ENCODE results near the gene ZNF71.

The ZNF71 gene

GRCh38 chr19:56601375-56601774, 6.3 kb downstream of the ZNF71 start:
- no peak overlapping the region for H3K4me3 ChIP-seq (ENCODE audit: low read length)
- H3K36me3 ChIP-seq (ENCODE audit: control insufficient read depth, low read length), result peaks cover 18% of the 10 kb centered on the region
- no peaks in the 10 kb centered on the region; the same call in 1 of the 2 replicates for H3K79me2 ChIP-seq (ENCODE audit: control insufficient read depth, low read length)
- TF ChIP-seq CTCF (IDR thresholded peaks at IDR 0.05; ENCODE audit: low read depth, low read length, poor library complexity, severe bottlenecking) (no peak), EZH2phosphoT487 (IDR thresholded peaks at IDR 0.05; ENCODE audit: borderline replicate concordance, low read length) (no peak)
- no peaks in the 10 kb centered on the region for H3K9me2 ChIP-seq (replicated peaks; ENCODE audit: control insufficient read depth, low read length)
- no peaks in the 10 kb centered on the region for H3K4me1 ChIP-seq (ENCODE audit: control insufficient read depth, low read length)
- no peaks in the 10 kb centered on the region for H3F3A ChIP-seq (ENCODE audit: control insufficient read depth, insufficient read depth)
- H3K9me3 ChIP-seq (ENCODE audit: control insufficient read depth, insufficient read depth, low read length), result peaks cover 15% of the 10 kb centered on the region; the same call in 1 of the 2 replicates
- H3K4me2 ChIP-seq (ENCODE audit: low read length), result no peak overlapping the region
- no peaks in the 10 kb centered on the region for H3K27me3 ChIP-seq (ENCODE audit: control insufficient read depth, low read length)
- H3K27ac ChIP-seq (ENCODE audit: low read depth, low read length), result no peak overlapping the region
- H4K20me1 ChIP-seq (ENCODE audit: control insufficient read depth, insufficient read depth, low read depth, low read length), result no peaks in the 10 kb centered on the region

- Histone ChIP-seq H3K4me3 (ENCODE audit: low read length) (no peak overlapping the region), H3K27me3 (ENCODE audit: control insufficient read depth, low read length) (no peaks in the 10 kb centered on the region), H3K27ac (ENCODE audit: low read depth, low read length) (no peak overlapping the region), H3K4me1 (ENCODE audit: control insufficient read depth, low read length) (no peaks in the 10 kb centered on the region), H3K36me3 (ENCODE audit: control insufficient read depth, low read length) (peaks cover 11% of the 10 kb centered on the region), H3K9me3 (ENCODE audit: control insufficient read depth, insufficient read depth, low read length) (peaks cover 21% of the 10 kb centered on the region; the same call in 1 of the 2 replicates), H4K20me1 (ENCODE audit: control insufficient read depth, insufficient read depth, low read depth, low read length) (no peaks in the 10 kb centered on the region), H3K79me2 (ENCODE audit: control insufficient read depth, low read length) (no peaks in the 10 kb centered on the region; the same call in 1 of the 2 replicates), H3K9me2 (replicated peaks; ENCODE audit: control insufficient read depth, low read length) (no peaks in the 10 kb centered on the region), H3K4me2 (ENCODE audit: low read length) (no peak overlapping the region), H3F3A (ENCODE audit: control insufficient read depth, insufficient read depth) (no peaks in the 10 kb centered on the region)
- TF ChIP-seq CTCF (IDR thresholded peaks at IDR 0.05; ENCODE audit: low read depth, low read length, poor library complexity, severe bottlenecking) (no peak), EZH2phosphoT487 (IDR thresholded peaks at IDR 0.05; ENCODE audit: borderline replicate concordance, low read length) (no peak)
Measured at GRCh38 chr19:56603829-56604228, 8.7 kb downstream of the ZNF71 start.

- no peaks in the 10 kb centered on the region for H3K79me2 ChIP-seq (ENCODE audit: control insufficient read depth, low read length)
Measured at GRCh38 chr19:56608274-56608964, 13.3 kb downstream of the ZNF71 start.

More at GRCh38 chr19:56608274-56608964, 13.3 kb downstream of the ZNF71 start:
- no peaks in the 10 kb centered on the region for H3K9me2 ChIP-seq (replicated peaks; ENCODE audit: control insufficient read depth, low read length)
- no peaks in the 10 kb centered on the region for H3K27me3 ChIP-seq (ENCODE audit: control insufficient read depth, low read length)
- no peaks in the 10 kb centered on the region for H3F3A ChIP-seq (ENCODE audit: control insufficient read depth, insufficient read depth)
- H4K20me1 ChIP-seq (ENCODE audit: control insufficient read depth, insufficient read depth, low read depth, low read length), result no peaks in the 10 kb centered on the region
- H3K36me3 ChIP-seq (ENCODE audit: control insufficient read depth, low read length), result no peaks in the 10 kb centered on the region
- no peak overlapping the region for H3K4me2 ChIP-seq (ENCODE audit: low read length)
- H3K4me1 ChIP-seq (ENCODE audit: control insufficient read depth, low read length), result no peaks in the 10 kb centered on the region
- no peak overlapping the region for H3K27ac ChIP-seq (ENCODE audit: low read depth, low read length)
- H3K4me3 ChIP-seq (ENCODE audit: low read length), result no peak overlapping the region
- TF ChIP-seq EZH2phosphoT487 (IDR thresholded peaks at IDR 0.05; ENCODE audit: borderline replicate concordance, low read length) (no peak), CTCF (IDR thresholded peaks at IDR 0.05; ENCODE audit: low read depth, low read length, poor library complexity, severe bottlenecking) (no peak)
- peaks cover 19% of the 10 kb centered on the region; the same call in 1 of the 2 replicates for H3K9me3 ChIP-seq (ENCODE audit: control insufficient read depth, insufficient read depth, low read length)

All from DOHH2 (cell line).